ENCODE data around the gene HAPLN1. TPM values are rescaled to one million over a fixed set of nuclear protein-coding genes. Genes with fewer than 3 reads are reported as not detected.

Gene HAPLN1
- total RNA-seq, 6 experiments from 2014 or later, result 0.16 TPM; not detected in 5

GRCh38 chr5:83723031-83723430 is 2.4 kb upstream of the HAPLN1 start:
- Histone ChIP-seq H3K4me1 (no peaks in the 10 kb centered on the region), H3K9me3 (no peaks in the 10 kb centered on the region), H3K36me3 (no peaks in the 10 kb centered on the region), H3K27ac (no peak overlapping the region), H3K27me3 (no peaks in the 10 kb centered on the region), H3K4me3 (no peak overlapping the region)
- no peak for ATAC-seq
- no peak for DNase-seq
- 68% methylated on average over 7 of the region's 7 CpGs for WGBS (ENCODE audit: insufficient coverage, low coverage, low lambda C conversion rate, missing lambda C conversion rate)
- intact Hi-C loops (cut with DNase I), result no loop called here
- TF ChIP-seq CTCF (IDR thresholded peaks at IDR 0.05), result no peak
- TF ChIP-seq POLR2A (IDR thresholded peaks at IDR 0.05), result no peak

GRCh38 chr5:83721953-83722901 is 1.6 kb upstream of the HAPLN1 start:
- H3K4me3 ChIP-seq, result peak overlapping the region; percentile 30 to 51 (median 34)
- DNase-seq (peak in 2 of 3 donors; percentile 61 to 71), ATAC-seq (peak; percentile 68 to 79 (median 76))
- TF ChIP-seq CTCF (IDR thresholded peaks at IDR 0.05) (peak in 2 of 4 donors; percentile 24 to 38), POLR2A (IDR thresholded peaks at IDR 0.05) (no peak)
- no peaks in the 10 kb centered on the region for H3K9me3 ChIP-seq
- H3K27me3 ChIP-seq, result no peaks in the 10 kb centered on the region
- H3K4me1 ChIP-seq, result no peaks in the 10 kb centered on the region
- 5% methylated on average over 37 of the region's 72 CpGs for WGBS (ENCODE audit: insufficient coverage, low coverage, low lambda C conversion rate, missing lambda C conversion rate)
- no peak overlapping the region for H3K27ac ChIP-seq
- intact Hi-C loops (cut with DNase I), result no loop called here
- no peaks in the 10 kb centered on the region for H3K36me3 ChIP-seq

GRCh38 chr5:83718936-83719495 is 1.6 kb downstream of the HAPLN1 start:
- WGBS (ENCODE audit: insufficient coverage, low coverage, low lambda C conversion rate, missing lambda C conversion rate), result 58% methylated on average over 2 of the region's 2 CpGs

More at GRCh38 chr5:83718936-83719495, 1.6 kb downstream of the HAPLN1 start:
- Histone ChIP-seq H3K4me1 (no peaks in the 10 kb centered on the region), H3K4me3 (no peak overlapping the region), H3K9me3 (no peaks in the 10 kb centered on the region), H3K36me3 (no peaks in the 10 kb centered on the region), H3K27me3 (no peaks in the 10 kb centered on the region), H3K27ac (no peak overlapping the region)
- ATAC-seq (no peak), DNase-seq (no peak)
- TF ChIP-seq CTCF (IDR thresholded peaks at IDR 0.05), result no peak
- no peak for TF ChIP-seq POLR2A (IDR thresholded peaks at IDR 0.05)
- intact Hi-C loops (cut with DNase I), result no loop called here

Measured in right lobe of liver (tissue), 6 donors.